CD14-positive monocyte (primary cell): ENCODE results near the gene GGTLC2. TPM values are rescaled to one million over a fixed set of nuclear protein-coding genes. Genes with fewer than 3 reads are reported as not detected.
A peak's percentile ranks its signal among the peaks of the same experiment; 100 is the strongest.

Experiments used
- DNase-seq, 3 donors: peaks; one replicate each; pipeline ENCODE4 v3.0.0-alpha.2; 2011 to 2022
- H2AFZ ChIP-seq: 2 replicates; pipeline ENCODE4 v1.6.0; 2012; ENCODE audit warnings: mild to moderate bottlenecking, low read depth, low read length, inconsistent platforms; ENCODE audit not compliant: insufficient read depth, poor library complexity, severe bottlenecking
- H3K27ac ChIP-seq, 2 donors: 1 replicate in 1 of 2; 2 replicates in 1 of 2; pipeline ENCODE4 v1.5.1; 2012 to 2013; ENCODE audit warnings: low read length in 2 of 2, control low read depth in 1 of 2, inconsistent platforms in 1 of 2, low read depth in 1 of 2, mild to moderate bottlenecking in 1 of 2
- H3K27me3 ChIP-seq, 2 donors: one replicate each; pipeline versions ENCODE4 v1.6.0 to v1.6.1; 2011 to 2013; ENCODE audit warnings: low read length in 2 of 2; ENCODE audit not compliant: control insufficient read depth in 2 of 2, insufficient read depth in 2 of 2
- H3K36me3 ChIP-seq, 2 donors: replicated peaks in 1 of 2; 1 replicate in 1 of 2; 2 replicates in 1 of 2; pipeline versions ENCODE4 v1.5.1 to v1.6.1; 2012 to 2013; ENCODE audit warnings: low read length in 2 of 2, control low read depth in 1 of 2, inconsistent platforms in 1 of 2, mild to moderate bottlenecking in 1 of 2; ENCODE audit not compliant: insufficient read depth in 2 of 2, control insufficient read depth in 1 of 2
- H3K4me1 ChIP-seq, 2 donors: 1 replicate in 1 of 2; 2 replicates in 1 of 2; pipeline versions ENCODE4 v1.5.1 to v1.6.1; 2012 to 2013; ENCODE audit warnings: low read length in 2 of 2, control low read depth in 1 of 2, inconsistent platforms in 1 of 2, mild to moderate bottlenecking in 1 of 2, moderate library complexity in 1 of 2; ENCODE audit not compliant: insufficient read depth in 2 of 2, control insufficient read depth in 1 of 2
- H3K4me2 ChIP-seq: replicated peaks from 2 replicates; pipeline ENCODE3; 2012; ENCODE audit warnings: low read length, moderate library complexity, mild to moderate bottlenecking; ENCODE audit not compliant: poor library complexity, severe bottlenecking; ENCODE audit errors: extremely low read depth
- H3K4me3 ChIP-seq, 3 experiments: fragments of 200-600 bp in 1 of 3; sonication (generic) in 1 of 3; replicated peaks in 1 of 3; 1 replicate in 2 of 3; 2 replicates in 1 of 3; pipeline ENCODE4 v1.5.1; 2011 to 2013; ENCODE audit warnings: low read length in 3 of 3, mild to moderate bottlenecking in 3 of 3, control low read depth in 2 of 3, low read depth in 2 of 3, inconsistent platforms in 1 of 3, moderate library complexity in 1 of 3
- H3K79me2 ChIP-seq: 2 replicates; pipeline ENCODE4 v1.6.0; 2012; ENCODE audit warnings: mild to moderate bottlenecking, control low read depth, inconsistent platforms, low read length, moderate library complexity; ENCODE audit not compliant: insufficient read depth
- H3K9ac ChIP-seq: 2 replicates; pipeline ENCODE4 v1.6.0; 2017; ENCODE audit warnings: low read length, mild to moderate bottlenecking; ENCODE audit not compliant: insufficient read depth, poor library complexity, severe bottlenecking
- H3K9me3 ChIP-seq, 2 donors: replicated peaks in 1 of 2; 1 replicate in 1 of 2; 2 replicates in 1 of 2; pipeline versions ENCODE4 v1.5.1 to v1.6.1; 2012 to 2013; ENCODE audit warnings: low read length in 2 of 2, control low read depth in 1 of 2; ENCODE audit not compliant: control insufficient read depth in 1 of 2, insufficient read depth in 1 of 2
- H4K20me1 ChIP-seq: 2 replicates; pipeline ENCODE4 v1.6.0; 2012; ENCODE audit warnings: mild to moderate bottlenecking, low read length, control low read depth, moderate library complexity; ENCODE audit not compliant: insufficient read depth
- H3K27ac Mint-ChIP-seq, 7 donors: one replicate each; pipeline ENCODE4 v1.8.0; 2020; ENCODE audit warnings: mild to moderate bottlenecking in 7 of 7, mixed read lengths in 7 of 7, moderate library complexity in 6 of 7, inconsistent platforms in 2 of 7
- H3K27me3 Mint-ChIP-seq, 3 donors: one replicate each; pipeline ENCODE4 v1.8.0; 2021 to 2022; ENCODE audit warnings: low read depth in 3 of 3, mild to moderate bottlenecking in 3 of 3, mixed read lengths in 3 of 3, moderate library complexity in 3 of 3, inconsistent platforms in 1 of 3
- H3K36me3 Mint-ChIP-seq, 2 donors: one replicate each; pipeline ENCODE4 v1.8.0; 2020; ENCODE audit warnings: mixed read lengths in 2 of 2, inconsistent platforms in 1 of 2, mild to moderate bottlenecking in 1 of 2
- H3K4me1 Mint-ChIP-seq: one replicate; pipeline ENCODE4 v1.8.0; 2020; ENCODE audit warnings: mild to moderate bottlenecking, mixed read lengths
- H3K4me3 Mint-ChIP-seq, 2 donors: one replicate each; pipeline ENCODE4 v1.8.0; 2020; ENCODE audit warnings: mild to moderate bottlenecking in 2 of 2, mixed read lengths in 2 of 2, moderate library complexity in 1 of 2
- H3K9me3 Mint-ChIP-seq, 7 donors: one replicate each; pipeline ENCODE4 v1.8.0; 2020 to 2022; ENCODE audit warnings: mixed read lengths in 7 of 7, mild to moderate bottlenecking in 6 of 7, moderate library complexity in 6 of 7, inconsistent platforms in 2 of 7
- CTCF ChIP-seq: fragments of 200-600 bp; IDR thresholded peaks from one replicate; pipeline ENCODE4 v1.8.0; 2022; ENCODE audit warnings: antibody characterized with exemption, mild to moderate bottlenecking
- WGBS: methylation state at CpG from one replicate; pipeline ENCODE4 v1.1.5; 2013; ENCODE audit warnings: missing lambda C conversion rate; ENCODE audit not compliant: insufficient coverage; 5-methylcytosine and 5-hydroxymethylcytosine counted together
- intact Hi-C, 2 donors: fragments of 100-400 bp; cut with micrococcal nuclease; formaldehyde crosslinking; loops; one replicate each; pipeline versions ENCODE4 v1.15.0 to v1.15.1; 2023
- polyA plus RNA-seq, 3 donors: library from polyadenylated mRNA; depleted of rRNA in 1 of 3; unstranded in 2 of 3; stranded (reverse) in 1 of 3; fragments of 300-500 nt in 2 of 3; fragments of >200 nt in 1 of 3; fragmentation: Illumina TruSeq in 2 of 3; gene quantifications; 1 replicate in 2 of 3; 2 replicates in 1 of 3; pipeline ENCODE4 v1.2.3, GENCODE V29; 2012 to 2021

Gene GGTLC2
- polyA plus RNA-seq, 3 donors = not detected

DNA sequence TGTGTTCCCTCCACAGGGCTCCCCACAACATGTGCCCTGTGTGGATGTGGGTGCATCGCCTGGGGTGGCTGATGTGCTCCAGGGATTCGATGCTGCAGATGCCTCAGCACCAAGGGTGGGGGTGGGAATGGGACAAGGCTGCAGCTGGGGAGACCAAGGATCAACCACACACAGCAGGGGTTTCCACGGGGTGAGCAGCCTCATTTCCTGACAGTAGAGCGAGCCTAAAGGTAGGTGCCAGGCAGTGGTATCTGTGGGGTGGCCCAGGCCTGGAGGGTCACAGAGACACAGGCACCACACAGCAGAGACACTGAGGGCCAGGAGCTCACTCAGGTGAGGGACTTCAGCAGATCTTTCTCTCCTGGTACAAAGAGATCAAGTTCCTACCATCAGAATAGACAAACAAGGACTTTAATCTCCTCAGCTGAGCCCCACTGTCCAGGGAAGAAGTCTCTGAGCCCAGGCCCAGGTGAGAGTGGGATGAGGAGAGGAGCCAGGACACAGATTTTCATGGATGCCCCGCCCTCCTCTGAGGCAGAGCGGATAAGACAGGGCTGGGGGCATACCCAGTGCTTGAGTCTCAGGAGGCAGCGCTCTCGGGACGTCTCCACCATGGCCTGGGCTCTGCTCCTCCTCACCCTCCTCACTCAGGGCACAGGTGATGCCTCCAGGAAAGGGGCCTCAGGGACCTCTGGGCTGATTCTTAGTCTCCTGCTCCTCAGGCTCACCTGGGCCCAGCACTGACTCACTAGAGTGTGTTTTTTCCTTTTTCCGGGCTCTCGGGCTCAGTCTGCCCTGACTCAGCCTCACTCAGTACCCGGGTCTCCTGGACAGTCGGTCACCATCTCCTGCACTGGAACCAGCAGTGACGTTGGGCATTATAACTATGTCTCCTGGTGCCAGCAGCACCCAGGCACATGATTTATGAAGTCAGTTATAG is 19.7 kb downstream of the GGTLC2 start:
- Histone ChIP-seq H2AFZ (no peak overlapping the region), H3K4me3 (no peak overlapping the region), H3K27ac (no peak overlapping the region), H4K20me1 (no peaks in the 10 kb centered on the region), H3K4me2 (no peak overlapping the region), H3K4me1 (no peaks in the 10 kb centered on the region), H3K9ac (no peak overlapping the region), H3K79me2 (no peaks in the 10 kb centered on the region), H3K9me3 (no peaks in the 10 kb centered on the region), H3K36me3 (no peaks in the 10 kb centered on the region), H3K27me3 (no peaks in the 10 kb centered on the region)
- Mint-ChIP-seq H3K36me3 (no peaks in the 10 kb centered on the region), H3K27ac (no peak overlapping the region), H3K27me3 (peaks cover 0 to 5% (median 3%) of the 10 kb centered on the region in 3 donors), H3K9me3 (no peaks in the 10 kb centered on the region), H3K4me1 (no peaks in the 10 kb centered on the region), H3K4me3 (no peak overlapping the region)
- 89% methylated on average over 14 of the region's 14 CpGs for WGBS
- no peak for TF ChIP-seq CTCF
- intact Hi-C loops = no loop called here
- DNase-seq = no peak

DNA sequence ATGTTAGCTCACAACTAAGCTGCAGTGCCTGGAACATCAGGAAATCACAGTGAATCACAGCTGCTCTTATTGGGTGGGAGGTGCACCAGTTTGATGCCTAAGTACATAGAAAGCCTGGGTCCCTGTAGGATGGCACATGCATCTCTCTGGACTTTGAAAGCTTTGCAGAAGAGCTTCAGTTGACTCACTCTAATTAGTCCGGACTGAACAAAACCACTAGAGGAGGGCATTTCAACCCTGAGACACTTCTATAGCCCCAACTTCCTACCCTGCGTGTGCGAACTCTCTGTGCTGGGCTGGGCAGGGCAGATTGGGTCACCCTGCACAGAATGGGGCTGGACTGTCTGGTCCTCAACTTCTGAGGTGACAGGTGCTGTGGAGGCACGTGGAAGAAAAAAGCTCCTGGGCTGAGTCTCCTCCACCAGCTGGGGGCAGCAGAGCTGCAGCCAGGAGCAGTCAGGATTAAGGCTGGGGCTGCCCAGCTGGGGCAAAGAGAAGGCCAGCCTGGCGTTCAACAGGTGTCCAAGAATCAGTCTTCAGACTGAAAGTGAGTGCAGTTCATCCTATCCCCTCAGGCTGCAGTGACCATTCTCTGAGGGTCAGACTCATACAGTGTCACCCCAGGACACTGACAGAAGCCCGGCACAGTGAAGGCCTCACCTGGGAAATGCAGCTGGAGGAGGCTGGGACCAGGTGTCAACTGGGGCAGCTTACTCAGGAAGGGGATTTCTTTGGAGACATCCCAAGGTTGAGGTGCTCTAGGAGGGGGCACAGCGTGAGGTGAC is 22.1 kb downstream of the GGTLC2 start:
- intact Hi-C loops = no loop called here
- Histone ChIP-seq H4K20me1 (no peaks in the 10 kb centered on the region), H3K4me2 (no peak overlapping the region), H3K27ac (no peak overlapping the region), H3K27me3 (no peaks in the 10 kb centered on the region), H3K4me3 (no peak overlapping the region), H2AFZ (no peak overlapping the region), H3K9ac (no peak overlapping the region), H3K79me2 (no peaks in the 10 kb centered on the region), H3K4me1 (no peaks in the 10 kb centered on the region), H3K9me3 (no peaks in the 10 kb centered on the region), H3K36me3 (no peaks in the 10 kb centered on the region)
- DNase-seq = no peak
- H3K9me3 Mint-ChIP-seq = peaks cover 0 to 6% (median 0%) of the 10 kb centered on the region in 7 donors
- WGBS = 65% methylated on average over 7 of the region's 7 CpGs
- H3K4me3 Mint-ChIP-seq = no peak overlapping the region
- TF ChIP-seq CTCF = peak; percentile 36
- peaks cover 0 to 5% (median 3%) of the 10 kb centered on the region in 3 donors for H3K27me3 Mint-ChIP-seq
- no peaks in the 10 kb centered on the region for H3K4me1 Mint-ChIP-seq
- H3K27ac Mint-ChIP-seq = no peak overlapping the region
- H3K36me3 Mint-ChIP-seq = no peaks in the 10 kb centered on the region
